Measurements from ENCODE around the gene SV2B.

SV2B gene

DNA sequence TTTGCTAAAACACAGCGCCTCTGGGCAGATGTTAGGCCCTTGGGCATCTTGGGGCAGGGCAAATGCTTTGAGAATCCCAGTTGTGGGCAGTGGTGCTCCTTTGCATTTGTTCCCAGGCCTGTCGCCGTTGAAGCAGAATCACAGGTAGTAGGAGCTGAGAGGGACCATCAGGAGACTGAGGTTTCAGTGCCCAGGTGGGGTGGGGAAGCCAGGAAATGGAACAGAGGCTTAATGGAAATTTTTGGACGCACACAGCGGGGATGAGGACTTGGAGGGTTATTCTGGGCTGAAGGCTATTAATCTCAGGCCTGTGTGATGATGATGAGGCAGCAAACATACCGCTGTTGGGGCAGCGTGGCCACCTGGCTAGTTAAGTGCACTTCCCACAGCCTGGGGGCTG is 99.5 kb downstream of the SV2B start:
- no peak overlapping the region for H3K4me3 ChIP-seq (ENCODE audit: low read length)
- TF ChIP-seq, protein P1, sequence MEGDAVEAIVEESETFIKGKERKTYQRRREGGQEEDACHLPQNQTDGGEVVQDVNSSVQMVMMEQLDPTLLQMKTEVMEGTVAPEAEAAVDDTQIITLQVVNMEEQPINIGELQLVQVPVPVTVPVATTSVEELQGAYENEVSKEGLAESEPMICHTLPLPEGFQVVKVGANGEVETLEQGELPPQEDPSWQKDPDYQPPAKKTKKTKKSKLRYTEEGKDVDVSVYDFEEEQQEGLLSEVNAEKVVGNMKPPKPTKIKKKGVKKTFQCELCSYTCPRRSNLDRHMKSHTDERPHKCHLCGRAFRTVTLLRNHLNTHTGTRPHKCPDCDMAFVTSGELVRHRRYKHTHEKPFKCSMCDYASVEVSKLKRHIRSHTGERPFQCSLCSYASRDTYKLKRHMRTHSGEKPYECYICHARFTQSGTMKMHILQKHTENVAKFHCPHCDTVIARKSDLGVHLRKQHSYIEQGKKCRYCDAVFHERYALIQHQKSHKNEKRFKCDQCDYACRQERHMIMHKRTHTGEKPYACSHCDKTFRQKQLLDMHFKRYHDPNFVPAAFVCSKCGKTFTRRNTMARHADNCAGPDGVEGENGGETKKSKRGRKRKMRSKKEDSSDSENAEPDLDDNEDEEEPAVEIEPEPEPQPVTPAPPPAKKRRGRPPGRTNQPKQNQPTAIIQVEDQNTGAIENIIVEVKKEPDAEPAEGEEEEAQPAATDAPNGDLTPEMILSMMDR (conservative IDR thresholded peaks at IDR 0.05; ENCODE audit: low read length) = no peak
- no peak for DNase-seq (ENCODE audit: low read depth)

DNA sequence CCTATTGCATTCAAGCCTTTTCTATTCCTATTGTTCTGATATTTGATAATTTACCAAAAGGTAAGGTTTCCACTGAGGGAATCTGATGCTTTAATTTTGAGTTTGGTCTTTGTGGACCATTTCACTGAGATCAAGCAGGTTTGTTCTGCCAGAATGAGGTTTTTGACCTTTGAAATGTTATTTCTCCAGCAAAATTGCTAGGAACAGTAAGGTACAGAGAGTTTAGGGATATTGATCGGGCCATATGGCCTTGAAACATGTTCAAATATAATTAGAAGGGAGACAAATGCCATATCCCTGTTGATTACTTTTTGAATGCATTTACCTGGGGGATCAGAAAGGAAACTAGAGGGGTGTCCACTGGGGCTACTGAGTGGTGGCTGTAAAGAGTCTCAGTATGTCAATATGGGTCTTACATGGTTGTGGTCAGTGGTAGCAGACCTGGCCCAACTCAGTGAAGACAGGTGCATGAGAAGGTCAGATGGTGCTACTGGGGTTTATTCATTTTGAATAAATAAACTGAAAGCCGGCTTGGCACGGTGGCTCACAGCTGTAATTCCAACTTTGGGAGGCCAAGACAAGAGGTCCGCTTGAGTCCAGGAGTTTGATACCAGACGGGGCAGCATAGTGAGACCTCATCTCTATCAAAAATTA is 100.2 kb downstream of the SV2B start:
- TF ChIP-seq, protein P1 (conservative IDR thresholded peaks at IDR 0.05; ENCODE audit: low read length) = no peak
- H3K4me3 ChIP-seq (ENCODE audit: low read length) = no peak overlapping the region
- DNase-seq (ENCODE audit: low read depth) = no peak

DNA sequence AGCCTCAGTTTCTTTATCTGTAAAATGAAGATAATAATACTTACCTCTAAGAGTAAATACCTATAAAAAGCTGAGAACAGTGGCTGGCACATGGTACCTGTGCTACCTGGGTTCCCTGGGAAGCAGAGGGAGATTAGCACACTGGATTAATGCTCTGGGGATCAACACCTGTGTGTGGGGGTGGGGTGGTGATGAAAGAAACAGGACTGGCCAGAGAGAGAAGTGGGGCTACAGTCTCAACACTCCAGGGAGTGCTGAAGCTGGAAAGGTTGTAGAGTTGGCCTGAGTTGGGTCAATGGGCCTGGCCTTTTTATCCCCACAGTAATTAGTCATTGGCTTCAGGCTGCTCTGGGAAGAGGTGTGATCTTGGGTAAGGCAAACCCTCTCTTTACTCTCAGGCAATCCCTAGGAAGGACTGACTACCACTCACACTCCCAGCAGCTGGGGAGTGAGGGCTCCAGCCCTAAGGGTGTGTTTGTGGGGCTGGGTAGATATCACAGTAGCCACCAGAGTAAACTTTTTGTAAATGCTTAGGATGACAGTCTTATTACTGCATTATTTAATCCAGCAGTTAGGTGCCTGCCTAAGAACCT is 102.5 kb downstream of the SV2B start:
- TF ChIP-seq, protein P1 (conservative IDR thresholded peaks at IDR 0.05; ENCODE audit: low read length) = no peak
- no peak overlapping the region for H3K4me3 ChIP-seq (ENCODE audit: low read length)
- DNase-seq (ENCODE audit: low read depth) = no peak

DNA sequence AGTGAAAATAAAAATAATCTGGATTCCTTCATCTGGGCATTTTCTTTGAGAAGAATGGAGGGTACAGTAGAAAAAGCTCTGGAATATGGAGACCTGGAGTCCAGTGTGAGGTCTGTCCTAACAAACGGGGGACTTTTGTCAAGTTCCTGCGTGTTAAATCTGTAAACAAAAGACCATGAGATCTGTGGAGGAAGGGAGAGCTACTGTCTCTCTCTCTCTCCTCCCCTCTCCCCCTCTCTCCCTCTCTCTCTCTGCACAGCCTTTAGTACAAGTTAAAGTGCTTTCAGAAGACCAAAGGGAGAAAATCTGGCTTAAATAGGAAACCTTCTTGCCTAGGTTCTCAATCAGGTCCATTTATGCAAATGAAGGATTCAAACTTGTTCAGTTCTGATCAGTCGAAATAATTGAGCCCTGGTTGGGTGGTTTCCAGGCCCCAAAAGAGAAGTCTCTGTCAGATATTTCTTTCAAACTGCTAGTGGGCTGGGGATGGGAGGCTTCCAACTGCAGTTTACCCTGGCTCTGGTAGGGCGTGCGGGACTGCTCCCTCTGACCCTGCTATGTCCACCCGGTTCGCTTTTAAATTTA is 103.7 kb downstream of the SV2B start:
- TF ChIP-seq, protein P1 (conservative IDR thresholded peaks at IDR 0.05; ENCODE audit: low read length) = no peak
- no peak overlapping the region for H3K4me3 ChIP-seq (ENCODE audit: low read length)
- no peak for DNase-seq (ENCODE audit: low read depth)

DNA sequence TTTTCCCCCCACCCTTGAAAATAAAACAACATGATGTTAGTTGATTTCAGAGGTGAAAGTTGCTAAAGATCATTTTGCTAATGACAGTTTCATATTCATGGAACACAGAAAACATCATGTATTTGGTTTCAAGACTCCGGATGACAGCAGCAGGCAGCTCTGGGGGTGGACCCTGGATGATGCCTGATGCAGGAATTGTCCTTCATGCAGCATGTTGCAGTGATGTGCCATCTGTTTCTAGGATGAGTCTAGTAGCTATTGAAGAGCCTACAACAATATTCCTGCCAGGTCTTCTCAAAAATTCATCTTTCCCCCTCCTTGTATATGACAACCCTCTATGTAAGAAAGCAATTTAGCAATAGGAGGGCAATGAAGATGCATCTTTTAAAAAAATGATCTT is 108.3 kb downstream of the SV2B start:
- DNase-seq (ENCODE audit: low read depth) = no peak
- TF ChIP-seq, protein P1 (conservative IDR thresholded peaks at IDR 0.05; ENCODE audit: low read length) = no peak
- H3K4me3 ChIP-seq (ENCODE audit: low read length) = no peak overlapping the region

DNA sequence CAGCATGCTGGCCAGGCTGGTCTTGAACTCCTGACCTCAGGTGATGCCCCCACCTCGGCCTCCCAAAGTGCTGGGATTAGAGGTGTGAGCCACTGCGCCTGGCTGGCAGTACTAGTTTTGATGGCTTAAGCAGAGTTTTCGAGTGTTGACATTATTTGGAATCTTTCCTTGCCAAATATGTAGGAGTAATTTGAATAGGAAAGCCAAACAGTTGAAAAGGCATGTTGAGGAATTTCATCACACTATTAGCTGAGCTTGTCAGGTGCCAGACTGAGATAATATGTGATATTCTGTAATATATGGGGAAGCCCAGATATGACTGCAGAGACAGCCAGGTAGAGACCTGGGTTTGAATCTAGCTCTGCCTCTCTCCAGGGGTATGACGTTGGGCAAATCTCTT is 109.3 kb downstream of the SV2B start:
- TF ChIP-seq, protein P1 (conservative IDR thresholded peaks at IDR 0.05; ENCODE audit: low read length) = no peak
- no peak for DNase-seq (ENCODE audit: low read depth)
- H3K4me3 ChIP-seq (ENCODE audit: low read length) = no peak overlapping the region

DNA sequence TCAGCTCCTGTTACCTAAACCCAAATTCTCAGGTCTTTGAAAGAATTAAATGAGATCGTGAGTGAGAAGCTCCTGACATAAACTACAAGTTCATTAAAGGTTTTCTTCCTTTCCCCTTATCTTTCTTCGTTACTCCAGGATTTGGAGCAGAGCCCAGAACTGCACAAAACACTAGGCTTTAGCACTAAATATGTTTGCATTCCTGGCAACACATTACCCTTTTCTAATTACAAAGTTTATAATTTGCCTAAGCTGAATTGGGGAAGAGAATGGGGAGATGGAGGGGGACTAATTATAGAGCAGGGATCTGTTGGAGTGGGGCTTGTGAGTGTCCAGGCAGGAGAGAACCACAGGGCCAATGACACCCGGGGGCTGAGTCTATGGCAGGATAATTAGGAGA is 109.7 kb downstream of the SV2B start:
- DNase-seq (ENCODE audit: low read depth) = no peak
- no peak overlapping the region for H3K4me3 ChIP-seq (ENCODE audit: low read length)
- TF ChIP-seq, protein P1 (conservative IDR thresholded peaks at IDR 0.05; ENCODE audit: low read length) = no peak

Measured in AG10803 (cell line).